H1 (cell line): ENCODE data around the gene ZBTB20. TPM values are rescaled to one million over a fixed set of nuclear protein-coding genes. Genes with fewer than 3 reads are reported as not detected.

Experiments
- CTCF ChIA-PET: fragments of 300-600 bp; sonication (Branson Sonifier 250); formaldehyde crosslinking; loops from one replicate; lab custom pipeline; 2021; ENCODE audit not compliant: partially characterized antibody; lab: Charles Lee
- POLR2A ChIA-PET: fragments of 300-600 bp; sonication (Branson Sonifier 250); formaldehyde crosslinking; loops from one replicate; lab custom pipeline; 2021; ENCODE audit warnings: inconsistent platforms; ENCODE audit not compliant: partially characterized antibody; lab: Charles Lee
- DNase-seq, 2 experiments: peaks; one replicate each; pipeline versions ENCODE4 v3.0.0 to v3.0.0-alpha.2; 2010 to 2022; ENCODE audit warnings: low spot score in 2 of 2, low read depth in 1 of 2, mixed read lengths in 1 of 2
- FAIRE-seq: peaks from 2 replicates; lab custom pipeline; 2011; peaks lifted over from hg19 to GRCh38; lab: Jason Lieb, UNC
- H2AFZ ChIP-seq: 2 replicates; pipeline ENCODE4 v1.8.1; 2012; ENCODE audit warnings: low read length, inconsistent platforms
- H2AK5ac ChIP-seq: 2 replicates; pipeline ENCODE4 v1.6.1; 2013; ENCODE audit warnings: low read depth, low read length
- H2BK120ac ChIP-seq: replicated peaks from 2 replicates; pipeline ENCODE3; 2013; ENCODE audit warnings: low read depth, low read length, inconsistent platforms
- H2BK12ac ChIP-seq: 2 replicates; pipeline ENCODE4 v1.6.1; 2013; ENCODE audit warnings: low read depth, low read length
- H2BK15ac ChIP-seq: 2 replicates; pipeline ENCODE4 v1.6.1; 2013; ENCODE audit warnings: low read length
- H2BK20ac ChIP-seq: 2 replicates; pipeline ENCODE4 v1.6.1; 2013; ENCODE audit warnings: low read length
- H2BK5ac ChIP-seq: 2 replicates; pipeline ENCODE4 v1.6.1; 2013; ENCODE audit warnings: low read depth, low read length
- H3K14ac ChIP-seq: 2 replicates; pipeline ENCODE4 v1.6.1; 2013; ENCODE audit warnings: inconsistent platforms; ENCODE audit not compliant: insufficient read length
- H3K18ac ChIP-seq: 2 replicates; pipeline ENCODE4 v1.6.1; 2013; ENCODE audit warnings: low read length; ENCODE audit errors: extremely low read depth
- H3K23ac ChIP-seq: 2 replicates; pipeline ENCODE4 v1.6.1; 2013; ENCODE audit warnings: inconsistent platforms; ENCODE audit not compliant: insufficient read length
- H3K23me2 ChIP-seq: 2 replicates; pipeline ENCODE4 v1.6.1; 2013; ENCODE audit warnings: low read depth, low read length
- H3K27ac ChIP-seq: 2 replicates; pipeline ENCODE4 v1.6.1; 2011; ENCODE audit warnings: low read depth, low read length, inconsistent platforms
- H3K27me3 ChIP-seq, 4 experiments: replicated peaks in 1 of 4; 1 replicate in 1 of 4; 2 replicates in 3 of 4; pipeline versions ENCODE4 v1.6.1 to v1.8.1; 2011 to 2013; ENCODE audit warnings: low read length in 3 of 4, mild to moderate bottlenecking in 3 of 4, inconsistent platforms in 2 of 4, mixed read lengths in 2 of 4, moderate library complexity in 1 of 4; ENCODE audit not compliant: control insufficient read depth in 3 of 4, insufficient read depth in 3 of 4; ENCODE audit errors: extremely low read depth in 1 of 4
- H3K36me3 ChIP-seq, 4 experiments: 2 replicates each; pipeline versions ENCODE4 v1.6.1 to v1.8.1; 2011 to 2013; ENCODE audit warnings: mild to moderate bottlenecking in 4 of 4, low read length in 3 of 4, moderate library complexity in 2 of 4, control low read depth in 1 of 4, inconsistent platforms in 1 of 4; ENCODE audit not compliant: insufficient read depth in 4 of 4, control insufficient read depth in 2 of 4
- H3K4ac ChIP-seq: replicated peaks from 2 replicates; pipeline ENCODE3; 2013; ENCODE audit warnings: low read length, low read depth, mixed read lengths, inconsistent platforms; ENCODE audit not compliant: insufficient read length
- H3K4me1 ChIP-seq, 4 experiments: replicated peaks in 1 of 4; 1 replicate in 1 of 4; 2 replicates in 3 of 4; pipeline versions ENCODE4 v1.6.1 to v1.8.1; 2011 to 2013; ENCODE audit warnings: low read length in 3 of 4, inconsistent platforms in 2 of 4, mixed read lengths in 1 of 4; ENCODE audit not compliant: insufficient read depth in 4 of 4, control insufficient read depth in 3 of 4
- H3K4me2 ChIP-seq, 2 experiments: 2 replicates each; pipeline versions ENCODE4 v1.6.1 to v1.8.1; 2011 to 2013; ENCODE audit warnings: low read depth in 2 of 2, low read length in 2 of 2, control low read depth in 1 of 2, inconsistent platforms in 1 of 2, mild to moderate bottlenecking in 1 of 2; ENCODE audit not compliant: insufficient read depth in 1 of 2
- H3K4me3 ChIP-seq, 4 experiments: fragments of 200-600, 300-600 bp in 1 of 4; sonication (generic), shearing (Covaris generic), sonication (Bioruptor Twin) in 1 of 4; 2 replicates each; pipeline versions ENCODE4 v1.5.1 to v1.8.1; 2011 to 2016; ENCODE audit warnings: low read length in 4 of 4, low read depth in 3 of 4, control low read depth in 2 of 4, inconsistent platforms in 2 of 4, mild to moderate bottlenecking in 2 of 4, mixed read lengths in 1 of 4, moderate library complexity in 1 of 4; ENCODE audit not compliant: insufficient read depth in 2 of 4; ENCODE audit errors: extremely low read depth in 1 of 4
- H3K56ac ChIP-seq: replicated peaks from 2 replicates; pipeline ENCODE3; 2013; ENCODE audit warnings: low read depth, mild to moderate bottlenecking, mixed read lengths, low read length, inconsistent platforms; ENCODE audit not compliant: insufficient read length
- H3K79me1 ChIP-seq: 2 replicates; pipeline ENCODE4 v1.6.1; 2013; ENCODE audit warnings: low read depth, low read length, control low read depth
- H3K79me2 ChIP-seq, 2 experiments: 2 replicates each; pipeline versions ENCODE4 v1.6.1 to v1.8.1; 2012 to 2013; ENCODE audit warnings: low read length in 2 of 2, mild to moderate bottlenecking in 2 of 2, inconsistent platforms in 1 of 2; ENCODE audit not compliant: insufficient read depth in 2 of 2, control insufficient read depth in 1 of 2
- H3K9ac ChIP-seq, 4 experiments: replicated peaks in 1 of 4; 1 replicate in 1 of 4; 2 replicates in 3 of 4; pipeline versions ENCODE4 v1.6.1 to v1.8.1; 2011 to 2013; ENCODE audit warnings: low read depth in 3 of 4, low read length in 3 of 4, control low read depth in 2 of 4, mild to moderate bottlenecking in 2 of 4, moderate library complexity in 2 of 4, inconsistent platforms in 1 of 4; ENCODE audit errors: extremely low read depth in 1 of 4
- H3K9me3 ChIP-seq, 2 experiments: 2 replicates each; pipeline versions ENCODE4 v1.6.1 to v1.8.1; 2012 to 2013; ENCODE audit warnings: mild to moderate bottlenecking in 2 of 2, moderate library complexity in 2 of 2, control low read depth in 1 of 2, inconsistent platforms in 1 of 2, low read depth in 1 of 2, low read length in 1 of 2, mixed read lengths in 1 of 2; ENCODE audit not compliant: insufficient read depth in 2 of 2
- H4K20me1 ChIP-seq, 2 experiments: replicated peaks in 1 of 2; 2 replicates each; pipeline versions ENCODE3 to v1.8.1; 2011 to 2013; ENCODE audit warnings: inconsistent platforms in 2 of 2, low read length in 2 of 2, mild to moderate bottlenecking in 1 of 2; ENCODE audit not compliant: insufficient read depth in 2 of 2, control insufficient read depth in 1 of 2
- H4K5ac ChIP-seq: 2 replicates; pipeline ENCODE4 v1.6.1; 2013; ENCODE audit warnings: low read length, low read depth, mixed read lengths, inconsistent platforms; ENCODE audit not compliant: insufficient read length
- H4K8ac ChIP-seq: 2 replicates; pipeline ENCODE4 v1.8.0; 2013; ENCODE audit warnings: mild to moderate bottlenecking, moderate library complexity, low read length, inconsistent platforms; ENCODE audit not compliant: insufficient read depth; ENCODE audit errors: extremely low read depth
- H4K91ac ChIP-seq: replicated peaks from 2 replicates; pipeline ENCODE3; 2013; ENCODE audit warnings: low read length, mixed read lengths, inconsistent platforms; ENCODE audit not compliant: insufficient read length
- ASH2L ChIP-seq: fragments of 200-600, 300-600 bp; sonication (generic); IDR thresholded peaks from one replicate; pipeline ENCODE4 v1.7.1; 2017; ENCODE audit warnings: low read length
- E2F6 ChIP-seq: IDR thresholded peaks from 2 replicates; pipeline ENCODE4 v1.6.1; 2012; ENCODE audit warnings: inconsistent platforms
- FOSL1 ChIP-seq: IDR thresholded peaks from 2 replicates; pipeline ENCODE4 v1.6.1; 2011; ENCODE audit warnings: mild to moderate bottlenecking, low read depth, low read length, moderate library complexity; ENCODE audit not compliant: insufficient read depth
- KDM4A ChIP-seq: IDR thresholded peaks from one replicate; pipeline ENCODE4 v1.7.1; 2012; ENCODE audit warnings: low read depth, mild to moderate bottlenecking, moderate library complexity, low read length, inconsistent platforms; ENCODE audit not compliant: severe bottlenecking
- MAX ChIP-seq: IDR thresholded peaks from 2 replicates; pipeline ENCODE4 v1.6.1; 2012; ENCODE audit warnings: inconsistent platforms
- RAD21 ChIP-seq, 2 experiments: IDR thresholded peaks in 1 of 2; conservative IDR thresholded peaks in 1 of 2; 2 replicates each; pipeline ENCODE4 v1.6.1; 2011; ENCODE audit warnings: low read depth in 2 of 2, low read length in 2 of 2, improper control_type of control experiment in 1 of 2, inconsistent platforms in 1 of 2, mild to moderate bottlenecking in 1 of 2, moderate library complexity in 1 of 2
- SIN3A ChIP-seq, 2 experiments: IDR thresholded peaks in 1 of 2; conservative IDR thresholded peaks in 1 of 2; 2 replicates each; pipeline ENCODE4 v1.6.1; 2011 to 2012; ENCODE audit warnings: low read length in 2 of 2, improper control_type of control experiment in 1 of 2, low read depth in 1 of 2, mild to moderate bottlenecking in 1 of 2
- SP2 ChIP-seq: IDR thresholded peaks from 2 replicates; pipeline ENCODE4 v1.6.1; 2012; ENCODE audit warnings: mild to moderate bottlenecking, low read length, inconsistent platforms
- SRF ChIP-seq: IDR thresholded peaks from 2 replicates; pipeline ENCODE4 v1.6.1; 2011; ENCODE audit warnings: mild to moderate bottlenecking, low read depth, low read length, moderate library complexity
- SUZ12 ChIP-seq: fragments of 200-600 bp; sonication (generic); IDR thresholded peaks from 2 replicates; pipeline ENCODE4 v1.6.1; 2012; ENCODE audit warnings: mild to moderate bottlenecking, inconsistent platforms, low read length, moderate library complexity, mixed read lengths
- TAF1 ChIP-seq: IDR thresholded peaks from 2 replicates; pipeline ENCODE4 v1.6.1; 2011; ENCODE audit warnings: mild to moderate bottlenecking, low read depth, low read length
- TBP ChIP-seq: IDR thresholded peaks from 2 replicates; pipeline ENCODE4 v1.6.1; 2011; ENCODE audit warnings: low read depth, low read length, improper control_type of control experiment
- ZNF274 ChIP-seq: IDR thresholded peaks from 2 replicates; pipeline ENCODE4 v1.7.0; 2012; ENCODE audit warnings: low read length, borderline replicate concordance; ENCODE audit errors: extremely low read depth
- WGBS, 2 experiments: shearing (Covaris generic) in 1 of 2; methylation state at CpG; one replicate each; pipeline versions ENCODE4 v1.1.6 to v1.1.7; 2013 to 2015; ENCODE audit warnings: low lambda C conversion rate in 2 of 2, mixed read lengths in 2 of 2, inconsistent platforms in 1 of 2, low coverage in 1 of 2, missing lambda C conversion rate in 1 of 2; ENCODE audit not compliant: insufficient replicate concordance in 2 of 2, insufficient coverage in 1 of 2, insufficient read length in 1 of 2; ENCODE audit errors: extremely low coverage in 1 of 2, missing lambda C conversion rate in 1 of 2; 5-methylcytosine and 5-hydroxymethylcytosine counted together
- polyA plus RNA-seq, 7 experiments: library from polyadenylated mRNA; depleted of rRNA in 3 of 7; stranded (reverse) in 5 of 7; unstranded in 2 of 7; fragments of >200 nt in 5 of 7; fragments of 200-250 nt in 2 of 7; gene quantifications; 1 replicate in 5 of 7; 2 replicates in 1 of 7; 4 replicates in 1 of 7; pipeline versions ENCODE4 v1.2.1 to v1.2.3, GENCODE V29; 2011 to 2013; ENCODE audit warnings: missing spikeins in 2 of 7, mixed read lengths in 2 of 7
- total RNA-seq: library from RNA; stranded (reverse); fragmentation: NEBNext Ultra II Directional; extraction: Animal tissue kit (Norgen Biotek cat#: 25700); gene quantifications from 2 replicates; pipeline ENCODE4 v1.2.1, GENCODE V29; 2021

The ZBTB20 gene
- total and polyA plus RNA-seq, 2 of the 8 experiments (the other 6 are each of a cell fraction or from before 2014, with no cell fraction given) = 0.35 to 1.3 TPM

- Histone ChIP-seq H2BK20ac (no peak overlapping the region), H2BK12ac (no peak overlapping the region), H3K4me1 (no peaks in the 10 kb centered on the region), H3K4me2 (no peak overlapping the region), H3K14ac (no peak overlapping the region), H3K9ac (no peak overlapping the region), H4K8ac (no peak overlapping the region), H3K27me3 (no peaks in the 10 kb centered on the region), H3K23ac (no peak overlapping the region), H4K91ac (no peak overlapping the region), H3K23me2 (peaks cover 1% of the 10 kb centered on the region; the same call in 1 of the 2 replicates), H3K4ac (no peak overlapping the region), H2AK5ac (no peak overlapping the region), H3K56ac (no peak overlapping the region), H2BK15ac (no peak overlapping the region), H3K36me3 (no peaks in the 10 kb centered on the region), H2BK120ac (no peak overlapping the region), H3K79me1 (no peaks in the 10 kb centered on the region), H3K4me3 (no peak overlapping the region), H3K18ac (no peak overlapping the region), H3K79me2 (no peaks in the 10 kb centered on the region), H4K20me1 (no peaks in the 10 kb centered on the region), H2AFZ (no peak overlapping the region), H3K27ac (no peak overlapping the region), H4K5ac (no peak overlapping the region), H2BK5ac (no peak overlapping the region), H3K9me3 (no peaks in the 10 kb centered on the region)
- CTCF ChIA-PET = interaction anchor here (1.4 to 1.7 kb wide), 2 partner anchors 249 to 260 kb away, joined by 4 to 8 read pairs; no protein-coding TSS in a partner anchor
- DNase-seq = no peak
- 93% methylated on average over 1 of the region's 1 CpG; no CpG with 5 or more reads in 1 of the 2 experiments for WGBS, 2 experiments
- no peak for FAIRE-seq
- POLR2A ChIA-PET = no interaction called here
- TF ChIP-seq SUZ12 (no peak), KDM4A (no peak), ZNF274 (no peak), TAF1 (no peak), FOSL1 (no peak), SP2 (no peak), TBP (no peak), ASH2L (no peak), MAX (no peak), E2F6 (no peak), RAD21 (IDR thresholded peaks at IDR 0.05 in 1 of 2, conservative IDR thresholded peaks at IDR 0.05 in 1 of 2; ENCODE audit: low read depth in 2 of 2, low read length in 2 of 2) (no peak), SRF (no peak), SIN3A (conservative IDR thresholded peaks at IDR 0.05 in 1 of 2, IDR thresholded peaks at IDR 0.05 in 1 of 2; ENCODE audit: low read depth in 1 of 2, low read length in 2 of 2) (no peak)
Measured at GRCh38 chr3:114831861-114832260, 315.2 kb downstream of the ZBTB20 start.
